H1 (cell line): ENCODE results near the gene CD37. TPM values are rescaled to one million over a fixed set of nuclear protein-coding genes. Genes with fewer than 3 reads are reported as not detected.

Source experiments
- CTCF ChIA-PET: fragments of 300-600 bp; sonication (Branson Sonifier 250); formaldehyde crosslinking; loops from one replicate; lab custom pipeline; 2021; ENCODE audit not compliant: partially characterized antibody; lab: Charles Lee
- POLR2A ChIA-PET: fragments of 300-600 bp; sonication (Branson Sonifier 250); formaldehyde crosslinking; loops from one replicate; lab custom pipeline; 2021; ENCODE audit warnings: inconsistent platforms; ENCODE audit not compliant: partially characterized antibody; lab: Charles Lee
- DNase-seq, 2 experiments: peaks; one replicate each; pipeline versions ENCODE4 v3.0.0 to v3.0.0-alpha.2; 2010 to 2022; ENCODE audit warnings: low spot score in 2 of 2, low read depth in 1 of 2, mixed read lengths in 1 of 2
- FAIRE-seq: peaks from 2 replicates; lab custom pipeline; 2011; peaks lifted over from hg19 to GRCh38; lab: Jason Lieb, UNC
- H2AFZ ChIP-seq: 2 replicates; pipeline ENCODE4 v1.8.1; 2012; ENCODE audit warnings: low read length, inconsistent platforms
- H2AK5ac ChIP-seq: 2 replicates; pipeline ENCODE4 v1.6.1; 2013; ENCODE audit warnings: low read depth, low read length
- H2BK120ac ChIP-seq: replicated peaks from 2 replicates; pipeline ENCODE3; 2013; ENCODE audit warnings: low read depth, low read length, inconsistent platforms
- H2BK12ac ChIP-seq: 2 replicates; pipeline ENCODE4 v1.6.1; 2013; ENCODE audit warnings: low read depth, low read length
- H2BK15ac ChIP-seq: 2 replicates; pipeline ENCODE4 v1.6.1; 2013; ENCODE audit warnings: low read length
- H2BK20ac ChIP-seq: 2 replicates; pipeline ENCODE4 v1.6.1; 2013; ENCODE audit warnings: low read length
- H2BK5ac ChIP-seq: 2 replicates; pipeline ENCODE4 v1.6.1; 2013; ENCODE audit warnings: low read depth, low read length
- H3K14ac ChIP-seq: 2 replicates; pipeline ENCODE4 v1.6.1; 2013; ENCODE audit warnings: inconsistent platforms; ENCODE audit not compliant: insufficient read length
- H3K18ac ChIP-seq: 2 replicates; pipeline ENCODE4 v1.6.1; 2013; ENCODE audit warnings: low read length; ENCODE audit errors: extremely low read depth
- H3K23ac ChIP-seq: 2 replicates; pipeline ENCODE4 v1.6.1; 2013; ENCODE audit warnings: inconsistent platforms; ENCODE audit not compliant: insufficient read length
- H3K23me2 ChIP-seq: 2 replicates; pipeline ENCODE4 v1.6.1; 2013; ENCODE audit warnings: low read depth, low read length
- H3K27ac ChIP-seq: 2 replicates; pipeline ENCODE4 v1.6.1; 2011; ENCODE audit warnings: low read depth, low read length, inconsistent platforms
- H3K27me3 ChIP-seq, 4 experiments: replicated peaks in 1 of 4; 1 replicate in 1 of 4; 2 replicates in 3 of 4; pipeline versions ENCODE4 v1.6.1 to v1.8.1; 2011 to 2013; ENCODE audit warnings: low read length in 3 of 4, mild to moderate bottlenecking in 3 of 4, inconsistent platforms in 2 of 4, mixed read lengths in 2 of 4, moderate library complexity in 1 of 4; ENCODE audit not compliant: control insufficient read depth in 3 of 4, insufficient read depth in 3 of 4; ENCODE audit errors: extremely low read depth in 1 of 4
- H3K36me3 ChIP-seq, 4 experiments: 2 replicates each; pipeline versions ENCODE4 v1.6.1 to v1.8.1; 2011 to 2013; ENCODE audit warnings: mild to moderate bottlenecking in 4 of 4, low read length in 3 of 4, moderate library complexity in 2 of 4, control low read depth in 1 of 4, inconsistent platforms in 1 of 4; ENCODE audit not compliant: insufficient read depth in 4 of 4, control insufficient read depth in 2 of 4
- H3K4ac ChIP-seq: replicated peaks from 2 replicates; pipeline ENCODE3; 2013; ENCODE audit warnings: low read length, low read depth, mixed read lengths, inconsistent platforms; ENCODE audit not compliant: insufficient read length
- H3K4me1 ChIP-seq, 4 experiments: replicated peaks in 1 of 4; 1 replicate in 1 of 4; 2 replicates in 3 of 4; pipeline versions ENCODE4 v1.6.1 to v1.8.1; 2011 to 2013; ENCODE audit warnings: low read length in 3 of 4, inconsistent platforms in 2 of 4, mixed read lengths in 1 of 4; ENCODE audit not compliant: insufficient read depth in 4 of 4, control insufficient read depth in 3 of 4
- H3K4me2 ChIP-seq, 2 experiments: 2 replicates each; pipeline versions ENCODE4 v1.6.1 to v1.8.1; 2011 to 2013; ENCODE audit warnings: low read depth in 2 of 2, low read length in 2 of 2, control low read depth in 1 of 2, inconsistent platforms in 1 of 2, mild to moderate bottlenecking in 1 of 2; ENCODE audit not compliant: insufficient read depth in 1 of 2
- H3K4me3 ChIP-seq, 4 experiments: fragments of 200-600, 300-600 bp in 1 of 4; sonication (generic), shearing (Covaris generic), sonication (Bioruptor Twin) in 1 of 4; 2 replicates each; pipeline versions ENCODE4 v1.5.1 to v1.8.1; 2011 to 2016; ENCODE audit warnings: low read length in 4 of 4, low read depth in 3 of 4, control low read depth in 2 of 4, inconsistent platforms in 2 of 4, mild to moderate bottlenecking in 2 of 4, mixed read lengths in 1 of 4, moderate library complexity in 1 of 4; ENCODE audit not compliant: insufficient read depth in 2 of 4; ENCODE audit errors: extremely low read depth in 1 of 4
- H3K56ac ChIP-seq: replicated peaks from 2 replicates; pipeline ENCODE3; 2013; ENCODE audit warnings: low read depth, mild to moderate bottlenecking, mixed read lengths, low read length, inconsistent platforms; ENCODE audit not compliant: insufficient read length
- H3K79me1 ChIP-seq: 2 replicates; pipeline ENCODE4 v1.6.1; 2013; ENCODE audit warnings: low read depth, low read length, control low read depth
- H3K79me2 ChIP-seq, 2 experiments: 2 replicates each; pipeline versions ENCODE4 v1.6.1 to v1.8.1; 2012 to 2013; ENCODE audit warnings: low read length in 2 of 2, mild to moderate bottlenecking in 2 of 2, inconsistent platforms in 1 of 2; ENCODE audit not compliant: insufficient read depth in 2 of 2, control insufficient read depth in 1 of 2
- H3K9ac ChIP-seq, 4 experiments: replicated peaks in 1 of 4; 1 replicate in 1 of 4; 2 replicates in 3 of 4; pipeline versions ENCODE4 v1.6.1 to v1.8.1; 2011 to 2013; ENCODE audit warnings: low read depth in 3 of 4, low read length in 3 of 4, control low read depth in 2 of 4, mild to moderate bottlenecking in 2 of 4, moderate library complexity in 2 of 4, inconsistent platforms in 1 of 4; ENCODE audit errors: extremely low read depth in 1 of 4
- H3K9me3 ChIP-seq, 2 experiments: 2 replicates each; pipeline versions ENCODE4 v1.6.1 to v1.8.1; 2012 to 2013; ENCODE audit warnings: mild to moderate bottlenecking in 2 of 2, moderate library complexity in 2 of 2, control low read depth in 1 of 2, inconsistent platforms in 1 of 2, low read depth in 1 of 2, low read length in 1 of 2, mixed read lengths in 1 of 2; ENCODE audit not compliant: insufficient read depth in 2 of 2
- H4K20me1 ChIP-seq, 2 experiments: replicated peaks in 1 of 2; 2 replicates each; pipeline versions ENCODE3 to v1.8.1; 2011 to 2013; ENCODE audit warnings: inconsistent platforms in 2 of 2, low read length in 2 of 2, mild to moderate bottlenecking in 1 of 2; ENCODE audit not compliant: insufficient read depth in 2 of 2, control insufficient read depth in 1 of 2
- H4K5ac ChIP-seq: 2 replicates; pipeline ENCODE4 v1.6.1; 2013; ENCODE audit warnings: low read length, low read depth, mixed read lengths, inconsistent platforms; ENCODE audit not compliant: insufficient read length
- H4K8ac ChIP-seq: 2 replicates; pipeline ENCODE4 v1.8.0; 2013; ENCODE audit warnings: mild to moderate bottlenecking, moderate library complexity, low read length, inconsistent platforms; ENCODE audit not compliant: insufficient read depth; ENCODE audit errors: extremely low read depth
- H4K91ac ChIP-seq: replicated peaks from 2 replicates; pipeline ENCODE3; 2013; ENCODE audit warnings: low read length, mixed read lengths, inconsistent platforms; ENCODE audit not compliant: insufficient read length
- CBX5 ChIP-seq: fragments of 300-800, 300-1000 bp; sonication (generic); IDR thresholded peaks from 2 replicates; pipeline ENCODE4 v1.7.1; 2016; ENCODE audit warnings: antibody characterized with exemption, low read length, low read depth
- HDAC6 ChIP-seq: IDR thresholded peaks from one replicate; pipeline ENCODE4 v1.7.1; 2012; ENCODE audit warnings: low read depth, mild to moderate bottlenecking, inconsistent platforms, low read length, moderate library complexity
- MAFK ChIP-seq: IDR thresholded peaks from 2 replicates; pipeline ENCODE4 v1.6.1; 2012; ENCODE audit warnings: low read depth, mild to moderate bottlenecking, improper control_type of control experiment, low read length
- NANOG ChIP-seq: IDR thresholded peaks from 2 replicates; pipeline ENCODE4 v1.6.1; 2011; ENCODE audit warnings: low read length, low read depth, mild to moderate bottlenecking, inconsistent platforms; ENCODE audit not compliant: insufficient read depth, poor library complexity, severe bottlenecking
- ZNF274 ChIP-seq: IDR thresholded peaks from 2 replicates; pipeline ENCODE4 v1.7.0; 2012; ENCODE audit warnings: low read length, borderline replicate concordance; ENCODE audit errors: extremely low read depth
- WGBS, 2 experiments: shearing (Covaris generic) in 1 of 2; methylation state at CpG; one replicate each; pipeline versions ENCODE4 v1.1.6 to v1.1.7; 2013 to 2015; ENCODE audit warnings: low lambda C conversion rate in 2 of 2, mixed read lengths in 2 of 2, inconsistent platforms in 1 of 2, low coverage in 1 of 2, missing lambda C conversion rate in 1 of 2; ENCODE audit not compliant: insufficient replicate concordance in 2 of 2, insufficient coverage in 1 of 2, insufficient read length in 1 of 2; ENCODE audit errors: extremely low coverage in 1 of 2, missing lambda C conversion rate in 1 of 2; 5-methylcytosine and 5-hydroxymethylcytosine counted together
- polyA plus RNA-seq, 7 experiments: library from polyadenylated mRNA; depleted of rRNA in 3 of 7; stranded (reverse) in 5 of 7; unstranded in 2 of 7; fragments of >200 nt in 5 of 7; fragments of 200-250 nt in 2 of 7; gene quantifications; 1 replicate in 5 of 7; 2 replicates in 1 of 7; 4 replicates in 1 of 7; pipeline versions ENCODE4 v1.2.1 to v1.2.3, GENCODE V29; 2011 to 2013; ENCODE audit warnings: missing spikeins in 2 of 7, mixed read lengths in 2 of 7
- total RNA-seq: library from RNA; stranded (reverse); fragmentation: NEBNext Ultra II Directional; extraction: Animal tissue kit (Norgen Biotek cat#: 25700); gene quantifications from 2 replicates; pipeline ENCODE4 v1.2.1, GENCODE V29; 2021

CD37 gene
- total and polyA plus RNA-seq, 2 of the 8 experiments (the other 6 are each of a cell fraction or from before 2014, with no cell fraction given) = not detected

GRCh38 chr19:49335784-49336481 is 727 bp downstream of the CD37 start:
- Histone ChIP-seq H3K36me3 (peaks cover 0 to 4% (median 1%) of the 10 kb centered on the region in 4 experiments; a peak in 3 of 8 replicates), H3K27ac (no peak overlapping the region), H2BK120ac (no peak overlapping the region), H2BK12ac (no peak overlapping the region), H3K4me1 (peaks cover 0 to 17% (median 10%) of the 10 kb centered on the region in 4 experiments; a peak in 6 of 7 replicates), H3K4ac (no peak overlapping the region), H4K8ac (no peak overlapping the region), H2BK20ac (no peak overlapping the region), H3K56ac (no peak overlapping the region), H4K5ac (no peak overlapping the region), H3K4me3 (no peak overlapping the region), H3K14ac (no peak overlapping the region), H2AK5ac (no peak overlapping the region; the same call in 1 of the 2 replicates), H3K9me3 (no peaks in the 10 kb centered on the region), H3K79me2 (no peaks in the 10 kb centered on the region), H3K18ac (no peak overlapping the region), H3K4me2 (no peak overlapping the region), H3K79me1 (no peaks in the 10 kb centered on the region), H3K23ac (no peak overlapping the region), H4K91ac (no peak overlapping the region), H2BK15ac (no peak overlapping the region), H3K9ac (no peak overlapping the region), H2AFZ (no peak overlapping the region), H4K20me1 (peaks cover 2 to 17% of the 10 kb centered on the region in 2 experiments), H2BK5ac (no peak overlapping the region), H3K27me3 (peaks cover 0 to 10% (median 3%) of the 10 kb centered on the region in 4 experiments; a peak in 4 of 7 replicates), H3K23me2 (peaks cover 13% of the 10 kb centered on the region)
- no peak for FAIRE-seq
- no peak for TF ChIP-seq MAFK
- no peak for TF ChIP-seq NANOG
- TF ChIP-seq ZNF274 = no peak
- no peak for TF ChIP-seq HDAC6
- TF ChIP-seq CBX5 = no peak
- POLR2A ChIA-PET = interaction anchor here (0.7 to 6.9 kb wide), 5 partner anchors 10 to 85 kb away, joined by 3 to 63 read pairs (median 3); partner anchors contain the start of genes DKKL1 and TEAD2
- CTCF ChIA-PET = interaction anchor here (1.3 to 1.8 kb wide), 2 partner anchors 8 to 35 kb away, joined by 5 to 8 read pairs; no protein-coding TSS in a partner anchor
- WGBS, 2 experiments = 93% methylated on average over 14 of the region's 14 CpGs; no CpG with 5 or more reads in 1 of the 2 experiments
- DNase-seq = no peak
